Measurements from ENCODE around the gene RAB40B.

RAB40B gene

DNA sequence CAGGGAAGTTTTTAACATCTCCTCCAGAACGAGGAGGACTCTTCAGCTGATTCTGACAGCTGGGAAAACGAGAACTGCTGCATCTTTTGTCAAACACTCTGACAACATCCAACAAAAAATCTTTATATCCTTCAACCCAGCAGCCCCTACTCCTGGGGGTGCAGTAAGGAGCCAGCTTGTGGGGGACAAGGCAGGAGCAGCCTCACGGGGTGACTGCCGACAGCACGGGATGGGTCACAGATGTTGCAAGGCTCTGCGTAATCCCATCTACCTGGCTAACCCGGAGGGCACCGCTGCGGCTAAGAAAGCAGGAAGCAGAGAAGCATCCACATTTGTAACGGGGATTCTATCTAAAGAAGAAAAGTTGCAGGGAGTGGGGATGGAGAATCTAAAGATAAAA, 78.9 kb downstream of the RAB40B start:
- TF ChIP-seq ZNF518A (tag by site-specific recombination; conservative IDR thresholded peaks at IDR 0.05; ENCODE audit: low read depth) (no peak), ZBTB17 (tag by site-specific recombination; IDR thresholded peaks at IDR 0.05) (no peak), HOXD13 (CRISPR knock-in tag; IDR thresholded peaks at IDR 0.05; ENCODE audit: borderline replicate concordance) (no peak), ZNF645 (tag by site-specific recombination; IDR thresholded peaks at IDR 0.05) (no peak), ZNF19 (tag by site-specific recombination; IDR thresholded peaks at IDR 0.05; ENCODE audit: low read depth) (no peak), ZNF248 (tag by site-specific recombination; IDR thresholded peaks at IDR 0.05) (no peak), ZNF391 (tag by site-specific recombination; IDR thresholded peaks at IDR 0.05; ENCODE audit: borderline replicate concordance, low read depth) (no peak), ZBTB7A (tag by site-specific recombination; IDR thresholded peaks at IDR 0.05; ENCODE audit: low read depth) (no peak), ZNF169 (tag by site-specific recombination; IDR thresholded peaks at IDR 0.05) (no peak), ZNF146 (tag by site-specific recombination; IDR thresholded peaks at IDR 0.05) (no peak), ZNF670 (tag by site-specific recombination; IDR thresholded peaks at IDR 0.05; ENCODE audit: low read depth) (no peak), ZFHX2 (tag by site-specific recombination; conservative IDR thresholded peaks at IDR 0.05) (no peak), YY1 (tag by site-specific recombination; IDR thresholded peaks at IDR 0.05) (no peak), ZNF174 (tag by site-specific recombination; IDR thresholded peaks at IDR 0.05) (no peak), ZSCAN23 (tag by site-specific recombination; IDR thresholded peaks at IDR 0.05) (no peak)
- TF ChIP-seq, protein P1, sequence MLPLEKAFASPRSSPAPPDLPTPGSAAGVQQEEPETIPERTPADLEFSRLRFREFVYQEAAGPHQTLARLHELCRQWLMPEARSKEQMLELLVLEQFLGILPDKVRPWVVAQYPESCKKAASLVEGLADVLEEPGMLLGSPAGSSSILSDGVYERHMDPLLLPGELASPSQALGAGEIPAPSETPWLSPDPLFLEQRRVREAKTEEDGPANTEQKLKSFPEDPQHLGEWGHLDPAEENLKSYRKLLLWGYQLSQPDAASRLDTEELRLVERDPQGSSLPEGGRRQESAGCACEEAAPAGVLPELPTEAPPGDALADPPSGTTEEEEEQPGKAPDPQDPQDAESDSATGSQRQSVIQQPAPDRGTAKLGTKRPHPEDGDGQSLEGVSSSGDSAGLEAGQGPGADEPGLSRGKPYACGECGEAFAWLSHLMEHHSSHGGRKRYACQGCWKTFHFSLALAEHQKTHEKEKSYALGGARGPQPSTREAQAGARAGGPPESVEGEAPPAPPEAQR (tag by site-specific recombination; IDR thresholded peaks at IDR 0.05): no peak
- POLR2A ChIA-PET: no interaction called here
- H3K27ac ChIP-seq (ENCODE audit: extremely low read depth, low read depth, low read length): no peak overlapping the region
- H3K9me3 ChIP-seq (ENCODE audit: control insufficient read depth, insufficient read depth, low read depth, low read length): no peaks in the 10 kb centered on the region
- CTCF ChIA-PET: no interaction called here
- no peak overlapping the region for H3K4me3 ChIP-seq (ENCODE audit: low read depth, low read length)
- peaks cover 64 to 92% of the 10 kb centered on the region in 2 experiments for H3K36me3 ChIP-seq (ENCODE audit: control insufficient read depth in 2 of 2, insufficient read depth in 1 of 2, low read length in 2 of 2)
- no peaks in the 10 kb centered on the region for H3K4me1 ChIP-seq (ENCODE audit: control insufficient read depth, insufficient read depth, low read length)

GRCh38 chr17:82619211-82619610, 79.3 kb downstream of the RAB40B start:
- no peak overlapping the region for H3K27ac ChIP-seq (ENCODE audit: extremely low read depth, low read depth, low read length)
- no peak for TF ChIP-seq OVOL3 (tag by site-specific recombination; IDR thresholded peaks at IDR 0.05)
- TF ChIP-seq KLF17 (tag by site-specific recombination; IDR thresholded peaks at IDR 0.05): no peak
- no peak for TF ChIP-seq ZNF510 (tag by site-specific recombination; IDR thresholded peaks at IDR 0.05; ENCODE audit: insufficient replicate concordance)
- TF ChIP-seq ZNF391 (tag by site-specific recombination; IDR thresholded peaks at IDR 0.05; ENCODE audit: borderline replicate concordance, low read depth): no peak
- TF ChIP-seq ZNF529 (tag by site-specific recombination; IDR thresholded peaks at IDR 0.05; ENCODE audit: insufficient replicate concordance): no peak
- no peak for TF ChIP-seq ZNF677 (tag by site-specific recombination; IDR thresholded peaks at IDR 0.05)
- TF ChIP-seq ZNF596 (tag by site-specific recombination; IDR thresholded peaks at IDR 0.05): no peak
- no peak for TF ChIP-seq ZBTB8A (tag by site-specific recombination; IDR thresholded peaks at IDR 0.05)
- no peak for TF ChIP-seq ZSCAN30 (tag by site-specific recombination; IDR thresholded peaks at IDR 0.05)
- TF ChIP-seq ZBTB17 (tag by site-specific recombination; IDR thresholded peaks at IDR 0.05): no peak
- H3K4me1 ChIP-seq (ENCODE audit: control insufficient read depth, insufficient read depth, low read length): no peaks in the 10 kb centered on the region
- ChIA-PET CTCF (interaction anchor here (0.7 kb wide), 1 partner anchor 295 kb away, joined by 4 read pairs; no protein-coding TSS in a partner anchor), POLR2A (no interaction called here)
- no peak overlapping the region for H3K4me3 ChIP-seq (ENCODE audit: low read depth, low read length)
- H3K36me3 ChIP-seq (ENCODE audit: control insufficient read depth in 2 of 2, insufficient read depth in 1 of 2, low read length in 2 of 2): peaks cover 60 to 93% of the 10 kb centered on the region in 2 experiments
- H3K9me3 ChIP-seq (ENCODE audit: control insufficient read depth, insufficient read depth, low read depth, low read length): no peaks in the 10 kb centered on the region
